GM18870 (cell line): Measurements from ENCODE around the gene KRT4.
"Not testable (repeated sequence)": the region's sequence is repeated elsewhere in the genome, so short reads cannot be mapped to it uniquely, and the experiment has no call there.

ENCODE experiments used
- ATAC-seq: cut with Tn5 transposase; IDR thresholded peaks from one replicate; pipeline ENCODE4 v1.9.1; 2021; ENCODE audit warnings: moderate library complexity; ENCODE audit not compliant: unreplicated experiment

KRT4 gene

GRCh38 chr12:52776435-52776834, 37.5 kb downstream of the KRT4 start:
- ATAC-seq = no peak

- ATAC-seq = no peak
These were observed 39.2 kb downstream of the KRT4 start for GRCh38 chr12:52774629-52775250.

- no peak for ATAC-seq
These were observed 41.1 kb downstream of the KRT4 start for GRCh38 chr12:52772772-52773171.

DNA sequence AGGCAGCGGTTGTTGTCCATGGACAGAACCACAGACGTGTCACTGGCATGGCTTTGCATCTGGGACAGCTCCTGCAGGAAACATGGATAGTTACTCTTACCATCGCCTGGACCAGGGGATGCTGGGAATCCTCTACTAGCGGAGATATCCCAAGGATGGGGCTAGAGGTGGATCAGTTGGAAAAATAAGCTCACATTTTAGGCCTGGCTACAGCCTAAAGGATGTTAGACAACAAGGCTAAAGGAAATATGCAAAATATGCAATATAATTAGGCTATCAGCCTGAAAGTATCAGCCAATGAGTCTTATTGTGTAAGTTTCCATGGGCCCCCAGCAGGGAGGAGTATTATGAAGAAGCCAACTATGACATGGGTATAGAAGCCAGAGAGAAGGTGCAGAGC, 41.7 kb downstream of the KRT4 start:
- ATAC-seq = no peak

DNA sequence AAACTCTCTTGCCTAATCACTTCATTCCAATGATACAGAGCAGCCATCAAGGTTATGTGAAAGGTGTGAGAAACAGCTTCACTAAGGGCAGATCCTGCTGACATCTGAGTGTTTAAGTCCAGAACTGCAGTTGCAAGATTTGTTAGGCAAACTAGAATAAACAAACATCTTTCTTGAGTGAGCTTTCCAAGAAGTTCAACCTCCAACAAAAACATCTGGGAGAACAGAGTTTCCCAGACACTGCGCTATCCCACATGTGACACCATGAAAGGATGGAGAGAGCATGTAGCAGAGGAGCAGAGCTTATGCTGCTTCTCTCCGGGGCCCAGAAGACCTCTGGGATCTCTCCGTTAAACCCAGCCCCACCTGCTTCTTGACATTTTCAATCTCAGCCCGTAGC, 42.4 kb downstream of the KRT4 start:
- no peak for ATAC-seq

GRCh38 chr12:52771088-52771487, 42.8 kb downstream of the KRT4 start:
- ATAC-seq = no peak

DNA sequence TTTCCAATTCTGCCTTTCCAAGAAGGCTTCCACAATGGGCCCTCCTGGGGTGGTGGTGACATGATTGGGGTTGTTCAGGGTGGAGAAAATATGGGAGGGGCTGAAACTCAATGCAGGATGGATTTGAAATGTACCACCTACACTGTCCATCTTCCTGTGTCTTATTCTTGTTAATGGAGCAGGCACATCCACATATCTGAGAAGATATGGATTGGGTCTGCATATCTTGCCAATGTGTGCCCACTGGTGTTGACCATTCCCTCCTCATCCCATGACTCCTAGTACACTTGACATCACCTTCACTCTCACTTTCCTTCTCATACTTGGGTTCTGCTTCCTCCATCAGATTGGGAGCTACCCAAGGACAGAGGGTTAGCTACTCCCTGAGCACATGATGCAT, 44.0 kb downstream of the KRT4 start:
- no peak for ATAC-seq

DNA sequence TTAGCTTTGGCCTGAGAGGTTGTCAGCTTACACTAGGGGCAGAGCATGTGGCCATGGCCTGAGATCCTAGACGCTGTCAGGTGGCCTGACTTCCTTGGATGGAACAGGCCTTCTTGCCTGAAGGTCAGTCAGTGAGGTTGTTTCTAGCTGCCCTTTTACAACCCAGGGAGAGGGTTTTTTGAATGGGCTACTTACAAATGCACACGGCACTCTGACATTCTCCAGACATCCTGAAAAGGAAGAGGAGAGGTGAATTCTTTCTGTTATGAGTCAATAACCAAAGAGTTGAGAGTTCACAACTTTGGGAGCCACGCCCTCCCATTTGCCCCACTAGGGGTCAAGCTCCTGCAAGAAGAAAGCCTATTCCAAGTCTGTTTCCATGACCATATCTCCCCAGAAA, 44.6 kb downstream of the KRT4 start:
- ATAC-seq = no peak

GRCh38 chr12:52768479-52769200, 45.3 kb downstream of the KRT4 start:
- ATAC-seq = no peak

GRCh38 chr12:52767427-52767826, 46.5 kb downstream of the KRT4 start:
- ATAC-seq = no peak

GRCh38 chr12:52767020-52767379, 46.9 kb downstream of the KRT4 start:
- no peak for ATAC-seq

DNA sequence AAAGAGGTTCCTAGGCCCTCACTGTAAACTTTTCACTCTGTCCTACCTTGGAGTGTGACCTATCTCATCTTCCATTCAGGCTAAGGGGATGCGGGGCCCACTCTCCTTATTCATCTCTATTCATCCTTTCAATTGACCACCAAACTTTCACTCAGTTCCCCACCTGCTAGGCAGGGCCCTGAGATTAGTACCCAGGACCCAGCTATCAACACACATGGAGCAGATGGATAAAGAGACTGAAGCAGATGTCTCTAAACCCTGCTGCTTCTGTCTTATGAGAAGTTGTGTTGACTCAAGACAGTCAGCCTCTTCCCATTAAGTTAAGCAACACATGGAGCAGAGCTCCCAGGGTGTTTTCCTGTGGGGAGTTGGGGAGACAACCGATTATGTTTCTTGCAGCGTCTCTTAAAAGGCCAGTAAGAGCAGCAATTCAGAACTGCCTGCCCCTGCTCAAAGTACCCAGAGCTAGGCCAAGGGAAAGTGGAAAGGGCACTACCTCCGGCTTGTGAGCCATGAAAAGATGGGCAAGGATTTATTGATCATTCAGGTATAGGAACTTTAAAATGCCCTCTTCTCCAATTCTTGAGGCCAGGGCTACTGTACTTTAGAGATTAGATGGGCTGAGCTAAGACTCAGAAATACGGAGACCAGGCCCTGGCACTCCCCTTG, 47.4 kb downstream of the KRT4 start:
- no peak for ATAC-seq

GRCh38 chr12:52765702-52766101, 48.2 kb downstream of the KRT4 start:
- ATAC-seq = no peak

GRCh38 chr12:52763991-52764390, 49.9 kb downstream of the KRT4 start:
- no peak for ATAC-seq

- ATAC-seq = no peak
These were observed 50.8 kb downstream of the KRT4 start for GRCh38 chr12:52763036-52763659.

DNA sequence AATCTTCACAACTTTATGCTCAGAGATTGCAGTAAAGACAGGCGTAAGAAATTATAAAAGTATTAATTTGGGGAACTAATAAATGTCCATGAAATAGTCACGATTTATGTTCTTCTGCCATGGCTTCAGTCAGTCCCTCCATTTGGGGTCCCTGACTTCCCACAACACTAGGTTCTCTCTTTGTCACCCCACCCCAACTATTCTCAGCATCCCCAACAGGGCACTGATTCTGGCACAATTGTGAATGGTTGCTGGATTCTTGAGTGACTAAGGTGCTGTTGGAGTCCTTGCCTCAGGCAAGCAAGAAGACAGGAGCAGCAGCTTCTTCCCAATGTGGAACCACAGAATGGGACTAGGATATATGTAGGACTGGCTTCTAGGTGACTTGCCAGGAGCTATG, 52.1 kb downstream of the KRT4 start:
- no peak for ATAC-seq

DNA sequence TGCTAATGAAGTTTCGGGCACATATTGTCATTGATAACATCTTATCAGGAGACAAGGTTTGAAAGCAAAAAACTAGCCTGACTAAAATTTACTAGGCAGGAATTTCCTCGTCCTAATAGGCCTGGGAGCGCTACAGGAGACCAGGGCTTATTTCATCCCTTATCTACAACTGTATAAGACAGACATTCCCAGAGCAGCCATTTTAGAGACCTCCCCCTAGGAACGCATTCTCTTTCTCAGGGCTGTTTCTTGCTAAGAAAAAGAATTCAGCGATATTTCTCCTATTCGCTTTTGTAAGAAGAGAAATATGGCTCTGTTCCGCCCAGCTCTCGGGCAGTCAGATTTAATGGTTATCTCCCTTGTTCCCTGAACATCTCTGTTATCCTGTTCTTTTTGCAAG, 52.7 kb downstream of the KRT4 start:
- not testable (repeated sequence) for ATAC-seq

DNA sequence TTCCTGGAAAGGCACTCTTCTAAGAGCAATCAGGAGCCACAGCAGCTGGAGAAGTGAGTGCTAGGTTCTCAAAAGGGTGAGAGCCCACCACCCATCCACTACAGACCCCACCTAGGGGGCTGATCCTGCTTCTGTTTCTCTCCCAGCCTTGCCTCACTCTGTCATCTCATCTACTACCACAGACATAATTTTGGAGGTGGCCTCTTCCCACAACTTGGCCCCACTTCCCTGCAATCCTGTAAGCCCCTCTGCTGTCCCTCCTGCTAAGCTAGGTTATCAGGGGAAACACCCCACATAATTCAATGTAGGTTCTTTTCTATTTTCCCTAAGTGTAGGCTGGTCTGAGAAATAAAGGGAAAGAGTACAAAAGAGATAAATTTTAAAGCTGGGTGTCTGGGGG, 53.3 kb downstream of the KRT4 start:
- no peak for ATAC-seq

DNA sequence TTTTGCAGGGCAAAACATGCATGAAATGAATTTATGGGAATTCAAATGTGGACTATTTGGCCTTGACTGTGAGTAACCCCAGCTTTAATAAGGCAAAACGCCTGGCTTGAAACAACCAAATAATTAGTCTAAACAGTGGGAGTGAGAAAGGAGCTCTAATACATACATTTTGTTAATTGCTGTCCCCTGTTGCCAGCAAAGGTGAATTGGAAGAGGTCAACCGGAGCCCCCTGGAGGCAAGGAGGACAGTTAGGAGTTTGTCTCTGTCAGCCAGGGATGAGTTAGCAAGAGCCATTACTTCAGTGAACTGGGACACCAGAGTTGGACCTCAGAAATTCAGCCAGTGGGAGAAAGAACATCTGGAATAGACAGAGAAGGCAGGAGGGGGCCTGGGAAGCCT, 54.2 kb downstream of the KRT4 start:
- no peak for ATAC-seq

DNA sequence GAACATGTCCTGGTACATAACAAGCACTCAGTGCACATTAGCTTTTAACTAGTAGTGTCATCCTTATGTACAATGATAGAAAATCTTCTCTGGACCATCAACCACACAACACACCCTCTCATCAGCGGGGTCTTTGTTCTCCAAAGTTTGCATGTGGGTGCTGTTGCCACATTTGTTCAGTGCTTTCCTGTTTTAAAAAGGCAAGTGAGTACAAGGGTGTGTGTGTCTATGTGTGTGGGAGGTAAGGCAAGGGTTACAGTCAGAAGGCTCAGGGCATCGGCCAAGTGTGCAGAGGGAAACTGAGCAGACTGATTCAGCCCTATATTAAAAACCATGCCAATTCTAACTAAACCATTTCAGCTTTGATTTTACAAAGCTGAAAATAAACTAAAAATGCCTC, 54.7 kb downstream of the KRT4 start:
- no peak for ATAC-seq

DNA sequence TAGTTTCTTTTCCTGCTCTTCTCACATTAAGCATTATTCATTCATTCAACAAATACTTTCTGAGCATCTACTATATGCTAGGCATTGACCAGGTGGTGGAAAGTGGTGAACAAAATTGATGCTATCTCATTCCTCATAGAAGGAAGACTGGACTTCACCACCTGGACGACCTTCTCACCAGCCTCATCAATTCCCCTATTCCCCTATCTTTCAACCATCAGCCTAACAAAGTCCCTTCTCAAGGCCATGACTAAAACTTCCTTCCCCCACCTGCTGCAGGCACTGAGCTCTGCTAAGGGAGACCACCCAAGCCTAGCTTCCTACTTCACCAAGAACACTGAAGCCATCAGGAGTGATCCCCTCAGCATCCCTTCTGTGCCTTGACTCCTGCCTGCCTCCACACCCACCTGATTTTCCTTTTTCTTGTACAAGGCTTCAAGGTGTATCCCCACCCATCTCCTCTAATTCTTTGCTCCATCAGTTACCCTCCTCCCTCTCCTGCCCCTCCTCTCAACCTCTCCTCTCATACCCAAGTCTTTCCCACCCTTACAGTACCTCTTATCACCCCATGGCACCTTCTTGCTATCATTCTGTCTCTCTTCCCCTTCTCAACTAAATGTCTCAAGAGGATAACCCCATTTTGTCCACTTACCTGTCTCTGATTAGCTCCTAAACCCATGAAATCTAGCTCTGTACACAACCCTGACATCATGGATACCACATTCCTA, 56.3 kb downstream of the KRT4 start:
- ATAC-seq = no peak
